ENCODE results near the gene SPI1.
A peak's percentile ranks its signal among the peaks of the same experiment; 100 is the strongest.

SPI1 gene

GRCh38 chr11:47376525-47377371, 1.6 kb downstream of the SPI1 start:
- H3K4me3 ChIP-seq (ENCODE audit: low read depth, low read length): peak overlapping the region; percentile 90
- peak; percentile 87 for DNase-seq (ENCODE audit: low read depth)
- TF ChIP-seq CTCF (IDR thresholded peaks at IDR 0.05; ENCODE audit: low read depth, low read length) (no peak), MYC (IDR thresholded peaks at IDR 0.05; ENCODE audit: low read depth, low read length) (peak; percentile 33; the same call in 1 of the 2 replicates), POLR2A (IDR thresholded peaks at IDR 0.05; ENCODE audit: extremely low read depth, insufficient read length) (peak; percentile 31)

DNA sequence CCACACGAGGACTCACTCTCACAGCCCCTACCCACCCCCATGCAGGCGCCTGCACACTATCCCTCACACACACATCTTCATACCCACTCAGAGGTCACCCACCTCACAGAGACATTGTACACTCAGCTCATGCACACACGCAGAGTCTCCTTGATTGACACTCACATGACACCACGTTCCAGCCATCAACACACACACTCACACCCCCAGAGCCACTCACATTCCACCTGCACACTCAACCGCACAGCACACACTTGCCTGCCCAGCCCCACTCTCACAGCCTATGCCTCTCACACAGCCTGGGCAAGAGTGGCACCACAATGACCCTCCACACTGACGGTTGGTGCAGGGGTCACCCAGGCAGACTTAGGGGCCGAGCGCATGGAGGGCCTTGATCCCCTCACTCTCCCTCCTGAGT, 2.2 kb downstream of the SPI1 start:
- peak overlapping the region; percentile 90 for H3K4me3 ChIP-seq (ENCODE audit: low read depth, low read length)
- no peak for DNase-seq (ENCODE audit: low read depth)
- TF ChIP-seq POLR2A (IDR thresholded peaks at IDR 0.05; ENCODE audit: extremely low read depth, insufficient read length) (no peak), CTCF (IDR thresholded peaks at IDR 0.05; ENCODE audit: low read depth, low read length) (no peak), MYC (IDR thresholded peaks at IDR 0.05; ENCODE audit: low read depth, low read length) (no peak), MAX (IDR thresholded peaks at IDR 0.05; ENCODE audit: low read depth, low read length) (no peak)

DNA sequence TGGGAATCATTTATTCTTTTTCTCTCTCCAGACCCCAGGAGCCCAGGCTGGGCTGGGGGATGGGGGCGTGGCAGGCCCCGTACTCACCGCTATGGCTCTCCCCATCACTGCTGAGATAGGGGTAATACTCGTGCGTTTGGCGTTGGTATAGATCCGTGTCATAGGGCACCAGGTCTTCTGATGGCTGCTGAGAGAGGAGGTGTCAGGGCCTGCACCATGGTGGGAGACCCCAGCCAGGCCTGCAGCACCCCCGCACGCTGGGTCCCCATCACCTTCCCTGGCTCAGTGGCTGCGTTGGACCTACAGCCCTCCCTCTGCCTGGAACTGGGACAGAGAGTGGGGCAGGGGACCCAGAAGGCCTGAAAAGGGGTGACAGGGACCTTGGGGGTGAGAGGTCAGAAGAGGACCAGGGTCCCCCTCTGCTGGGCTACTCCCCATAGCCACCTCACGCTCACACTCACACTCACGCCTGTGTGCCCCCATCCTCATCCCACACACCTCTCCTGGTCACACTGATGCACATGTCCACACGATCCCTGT, 2.7 kb downstream of the SPI1 start:
- no peak for TF ChIP-seq CTCF (IDR thresholded peaks at IDR 0.05; ENCODE audit: low read depth, low read length)
- no peak for TF ChIP-seq MAX (IDR thresholded peaks at IDR 0.05; ENCODE audit: low read depth, low read length)
- TF ChIP-seq POLR2A (IDR thresholded peaks at IDR 0.05; ENCODE audit: extremely low read depth, insufficient read length): no peak
- TF ChIP-seq MYC (IDR thresholded peaks at IDR 0.05; ENCODE audit: low read depth, low read length): no peak
- H3K4me3 ChIP-seq (ENCODE audit: low read depth, low read length): peak overlapping the region; percentile 90
- no peak for DNase-seq (ENCODE audit: low read depth)

DNA sequence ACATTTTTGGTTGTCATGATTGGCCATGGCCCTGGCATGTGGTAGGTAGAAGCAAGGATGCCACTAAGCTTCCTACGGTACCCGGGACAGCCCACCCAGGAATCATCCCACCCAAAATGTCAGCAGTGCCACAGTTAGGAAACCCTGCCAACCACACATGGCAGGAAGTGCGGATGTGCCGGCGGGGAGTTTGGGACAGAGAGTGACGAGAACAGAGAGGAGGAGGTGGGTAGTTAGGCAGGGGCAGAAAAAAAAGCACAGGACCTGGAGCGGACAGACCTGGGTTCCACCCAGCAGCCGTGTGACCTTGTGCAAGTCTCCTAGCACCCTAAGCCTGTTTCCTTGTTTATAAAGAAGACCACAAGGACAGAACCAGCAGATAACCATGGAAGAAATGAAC, 3.3 kb downstream of the SPI1 start:
- TF ChIP-seq MYC (IDR thresholded peaks at IDR 0.05; ENCODE audit: low read depth, low read length): no peak
- TF ChIP-seq CTCF (IDR thresholded peaks at IDR 0.05; ENCODE audit: low read depth, low read length): no peak
- no peak for TF ChIP-seq POLR2A (IDR thresholded peaks at IDR 0.05; ENCODE audit: extremely low read depth, insufficient read length)
- no peak for TF ChIP-seq MAX (IDR thresholded peaks at IDR 0.05; ENCODE audit: low read depth, low read length)
- no peak for DNase-seq (ENCODE audit: low read depth)
- peak overlapping the region; percentile 90 for H3K4me3 ChIP-seq (ENCODE audit: low read depth, low read length)

DNA sequence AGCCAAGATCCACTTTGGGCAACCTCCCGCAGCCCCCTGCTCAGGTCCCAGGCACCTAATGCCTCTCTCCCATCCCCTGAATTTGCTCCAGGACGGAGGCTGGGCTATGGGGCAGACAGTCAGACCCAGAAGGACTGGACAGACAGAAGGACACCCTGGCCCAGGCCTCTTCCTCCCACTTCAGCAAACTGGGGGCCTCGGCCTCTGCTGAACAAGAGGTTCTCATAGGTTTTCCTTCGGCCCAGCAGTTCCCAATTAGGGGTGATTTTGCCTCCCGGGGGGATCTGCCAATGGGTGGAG, 3.7 kb downstream of the SPI1 start:
- TF ChIP-seq POLR2A (IDR thresholded peaks at IDR 0.05; ENCODE audit: extremely low read depth, insufficient read length) (no peak), MAX (IDR thresholded peaks at IDR 0.05; ENCODE audit: low read depth, low read length) (no peak)
- peak overlapping the region; percentile 90 for H3K4me3 ChIP-seq (ENCODE audit: low read depth, low read length)
- no peak for DNase-seq (ENCODE audit: low read depth)

- H3K4me3 ChIP-seq (ENCODE audit: low read depth, low read length): peak overlapping the region; percentile 90
- TF ChIP-seq CTCF (IDR thresholded peaks at IDR 0.05; ENCODE audit: low read depth, low read length) (peak; percentile 79), MAX (IDR thresholded peaks at IDR 0.05; ENCODE audit: low read depth, low read length) (no peak)
- peak; percentile 73 for DNase-seq (ENCODE audit: low read depth)
Observed at GRCh38 chr11:47373876-47374719, 4.2 kb downstream of the SPI1 start.
